IPS-11a (cell line): Measurements from ENCODE around the gene ANAPC2.
A peak's percentile ranks its signal among the peaks of the same experiment; 100 is the strongest.

Experiments
- H3K4me3 ChIP-seq: one replicate; pipeline ENCODE4 v1.5.1; 2013; ENCODE audit warnings: low read depth, low read length, control low read depth

ANAPC2 gene

GRCh38 chr9:137130176-137130755, 58.1 kb downstream of the ANAPC2 start:
- H3K4me3 ChIP-seq: peak overlapping the region; percentile 81

GRCh38 chr9:137129456-137130175, 58.7 kb downstream of the ANAPC2 start:
- H3K4me3 ChIP-seq: peak overlapping the region; percentile 81

- peak overlapping the region; percentile 81 for H3K4me3 ChIP-seq
Observed at GRCh38 chr9:137128862-137129455, 59.4 kb downstream of the ANAPC2 start.

GRCh38 chr9:137128158-137128861, 60.0 kb downstream of the ANAPC2 start:
- peak overlapping the region; percentile 4 for H3K4me3 ChIP-seq

- no peak overlapping the region for H3K4me3 ChIP-seq
Observed at GRCh38 chr9:137127301-137128157, 60.8 kb downstream of the ANAPC2 start.

GRCh38 chr9:137126786-137127185, 61.6 kb downstream of the ANAPC2 start:
- H3K4me3 ChIP-seq: no peak overlapping the region
